ENCODE data around the gene TRAIP. TPM values are rescaled to one million over a fixed set of nuclear protein-coding genes. Genes with fewer than 3 reads are reported as not detected.

Gene TRAIP
- total RNA-seq, 2 donors from 2014 or later: 2.8 to 7.7 TPM

DNA sequence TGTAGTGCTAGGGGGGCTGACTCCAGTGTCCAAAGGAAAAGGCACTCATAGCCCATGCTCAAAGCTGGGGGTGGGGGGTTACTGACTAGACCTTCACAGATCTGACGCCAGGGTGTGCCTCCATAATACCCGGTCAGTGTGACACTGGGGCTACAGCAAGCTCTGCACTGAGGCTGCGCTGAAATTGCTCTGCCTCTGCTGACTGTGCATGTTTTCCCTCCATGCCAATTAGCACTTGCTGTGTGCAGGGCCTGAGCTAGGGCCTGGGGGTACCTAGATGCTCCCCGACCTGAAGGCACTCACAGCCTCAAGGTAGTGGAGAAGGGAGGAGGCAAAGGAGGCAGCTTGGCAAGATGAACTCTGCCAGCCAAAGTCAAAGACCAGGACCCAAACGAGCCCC lies 8.1 kb upstream of the TRAIP start:
- H3K36me3 ChIP-seq: no peaks in the 10 kb centered on the region
- H3K27me3 ChIP-seq (replicated peaks; ENCODE audit: insufficient read depth): peaks cover 4% of the 10 kb centered on the region
- DNase-seq (ENCODE audit: low spot score): no peak
- intact Hi-C loops (cut with DNase I): no loop called here
- H3K27ac ChIP-seq: no peak overlapping the region
- WGBS: 37% methylated on average over 2 of the region's 5 CpGs
- H3K4me1 ChIP-seq (replicated peaks): no peaks in the 10 kb centered on the region
- TF ChIP-seq POLR2A (IDR thresholded peaks at IDR 0.05): no peak
- no peak for TF ChIP-seq POLR2AphosphoS5 (IDR thresholded peaks at IDR 0.05)
- no peak for TF ChIP-seq CTCF (IDR thresholded peaks at IDR 0.05)
- H3K9me3 ChIP-seq: no peaks in the 10 kb centered on the region
- no peak overlapping the region for H3K4me3 ChIP-seq

DNA sequence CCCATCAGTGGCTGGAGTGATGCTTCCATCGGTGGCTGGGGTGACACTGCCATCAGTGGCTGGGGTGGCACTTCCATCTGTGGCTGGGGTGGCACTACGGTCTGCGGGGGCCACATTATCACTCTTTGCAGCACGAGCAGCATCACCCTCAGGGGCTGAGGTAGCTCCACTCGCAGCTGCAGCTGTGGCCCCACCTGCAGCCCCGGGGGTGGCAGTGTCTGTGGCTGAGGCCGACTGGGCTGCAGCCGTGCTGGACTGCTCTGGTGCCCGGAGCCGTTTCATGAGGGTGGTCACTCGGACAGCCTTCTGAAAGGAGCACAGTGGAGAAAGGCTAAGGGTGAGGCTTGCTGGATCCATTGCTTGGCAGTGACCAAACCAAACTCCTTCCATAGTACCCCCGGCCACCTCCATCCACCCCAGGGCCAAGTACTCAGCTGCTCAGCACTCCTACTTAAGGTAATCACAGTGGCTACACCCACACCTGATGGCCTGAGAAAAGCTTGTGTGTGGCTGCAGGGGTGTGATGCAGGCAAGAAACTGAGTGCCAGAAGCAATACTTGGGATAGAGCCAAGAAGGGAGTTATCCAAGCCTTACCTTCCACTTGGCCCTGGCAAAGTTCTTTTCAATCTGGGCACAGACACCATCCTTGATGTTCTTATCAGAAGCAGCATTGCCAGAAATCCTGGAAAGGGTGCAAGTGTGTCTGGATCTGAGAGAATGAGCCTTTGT lies 3.4 kb upstream of the TRAIP start:
- no peak overlapping the region for H3K27ac ChIP-seq
- no peak overlapping the region for H3K4me3 ChIP-seq
- intact Hi-C loops (cut with DNase I): loop anchor here (5.0 kb wide), 1 partner anchor 48 kb away; no protein-coding TSS in a partner anchor

DNA sequence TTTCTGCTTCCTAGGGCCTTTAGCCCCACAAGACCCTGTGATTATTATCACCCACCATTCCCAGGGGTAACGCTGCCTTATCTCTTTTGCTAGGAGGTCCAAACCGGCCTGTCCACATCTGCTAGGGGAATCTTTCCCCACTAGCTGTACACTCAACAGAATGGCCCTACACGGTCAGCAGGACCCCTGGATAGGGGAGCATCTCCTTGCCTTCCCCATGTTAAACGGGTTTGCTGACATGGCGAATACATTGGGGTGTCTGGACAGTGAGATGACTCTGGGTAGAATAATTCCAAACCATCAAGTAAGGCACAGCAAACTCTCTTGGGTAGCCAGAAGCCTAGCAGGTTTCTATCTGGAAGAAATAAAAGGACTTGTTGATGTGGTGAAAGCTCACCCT lies 702 bp downstream of the TRAIP start:
- no peak for DNase-seq (ENCODE audit: low spot score)
- Histone ChIP-seq H3K4me1 (replicated peaks) (no peaks in the 10 kb centered on the region), H3K27me3 (replicated peaks; ENCODE audit: insufficient read depth) (no peaks in the 10 kb centered on the region), H3K4me3 (no peak overlapping the region), H3K36me3 (no peaks in the 10 kb centered on the region), H3K27ac (no peak overlapping the region), H3K9me3 (no peaks in the 10 kb centered on the region)
- TF ChIP-seq POLR2A (IDR thresholded peaks at IDR 0.05) (no peak), CTCF (IDR thresholded peaks at IDR 0.05) (no peak), POLR2AphosphoS5 (IDR thresholded peaks at IDR 0.05) (no peak)
- intact Hi-C loops (cut with DNase I): loop anchor here (5.0 kb wide), 1 partner anchor 52 kb away; no protein-coding TSS in a partner anchor
- 46% methylated on average over 5 of the region's 5 CpGs for WGBS

More for the DNA sequence above, 3.4 kb upstream of the TRAIP start:
- TF ChIP-seq POLR2AphosphoS5 (IDR thresholded peaks at IDR 0.05) (no peak), POLR2A (IDR thresholded peaks at IDR 0.05) (no peak), CTCF (IDR thresholded peaks at IDR 0.05) (no peak)
- Histone ChIP-seq H3K9me3 (no peaks in the 10 kb centered on the region), H3K27me3 (replicated peaks; ENCODE audit: insufficient read depth) (no peaks in the 10 kb centered on the region), H3K36me3 (no peaks in the 10 kb centered on the region), H3K4me1 (replicated peaks) (no peaks in the 10 kb centered on the region)
- DNase-seq (ENCODE audit: low spot score): no peak
- WGBS: 87% methylated on average over 8 of the region's 12 CpGs

DNA sequence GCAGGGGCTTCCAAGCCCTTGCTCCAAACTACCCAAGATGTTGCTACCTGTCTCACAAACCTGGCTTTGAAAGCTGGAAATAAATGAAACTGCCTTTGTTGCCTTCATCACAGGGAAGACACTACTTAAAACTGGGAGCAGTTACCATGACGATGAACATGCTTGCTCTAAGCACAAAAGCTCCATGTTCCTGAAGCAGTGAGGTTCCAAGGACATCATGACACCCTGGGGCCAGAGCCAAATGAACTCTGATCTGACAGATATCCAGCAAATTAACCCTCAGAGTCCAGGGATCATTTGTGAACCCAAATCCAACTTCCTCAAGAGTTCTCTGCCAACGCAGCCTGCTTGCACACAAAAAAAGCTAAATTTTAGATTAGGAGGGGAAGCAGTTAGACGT lies 10.7 kb downstream of the TRAIP start:
- H3K9me3 ChIP-seq: no peaks in the 10 kb centered on the region
- H3K27ac ChIP-seq: no peak overlapping the region
- no peaks in the 10 kb centered on the region for H3K4me1 ChIP-seq (replicated peaks)
- TF ChIP-seq CTCF (IDR thresholded peaks at IDR 0.05): no peak
- TF ChIP-seq POLR2AphosphoS5 (IDR thresholded peaks at IDR 0.05): no peak
- TF ChIP-seq POLR2A (IDR thresholded peaks at IDR 0.05): no peak
- intact Hi-C loops (cut with DNase I): no loop called here
- H3K36me3 ChIP-seq: no peaks in the 10 kb centered on the region
- DNase-seq (ENCODE audit: low spot score): no peak
- H3K27me3 ChIP-seq (replicated peaks; ENCODE audit: insufficient read depth): no peaks in the 10 kb centered on the region
- H3K4me3 ChIP-seq: no peak overlapping the region
- 87% methylated on average over 3 of the region's 3 CpGs for WGBS

Measured in prostate gland (tissue), 2 donors.